H4 (cell line): ENCODE results near the gene USP25. TPM values are rescaled to one million over a fixed set of nuclear protein-coding genes. Genes with fewer than 3 reads are reported as not detected.
A peak's percentile ranks its signal among the peaks of the same experiment; 100 is the strongest.

Experiments
- DNase-seq: peaks from one replicate; pipeline ENCODE4 v3.0.0-alpha.2; 2015; ENCODE audit warnings: low spot score
- total RNA-seq: library from RNA; depleted of rRNA; stranded (reverse); fragments of >200 nt; shearing (Covaris generic); gene quantifications from 2 replicates; pipeline ENCODE4 v1.2.3, GENCODE V29; 2014; rRNA removed

Gene USP25
- 19.0 and 19.1 TPM in 2 replicates for total RNA-seq

- DNase-seq = peak; percentile 64
Measured at GRCh38 chr21:15729674-15730483, at the start of gene USP25. Gene USP25 (plus strand): TSS chr21:15729982. CDS start chr21:15730394, 412 bp downstream.

GRCh38 chr21:15682186-15682895 lies 47.4 kb upstream of the USP25 start:
- peak; percentile 51 for DNase-seq

GRCh38 chr21:15682977-15683376 lies 46.8 kb upstream of the USP25 start:
- DNase-seq = no peak

- no peak for DNase-seq
Measured at GRCh38 chr21:15686506-15686905, 43.3 kb upstream of the USP25 start.

- peak; percentile 13 for DNase-seq
Measured at GRCh38 chr21:15687208-15687607, 42.6 kb upstream of the USP25 start.

- DNase-seq = no peak
Measured at GRCh38 chr21:15688016-15688415, 41.8 kb upstream of the USP25 start.

GRCh38 chr21:15688809-15689208 lies 41.0 kb upstream of the USP25 start:
- DNase-seq = no peak

GRCh38 chr21:15692711-15693110 lies 37.1 kb upstream of the USP25 start:
- DNase-seq = no peak

- DNase-seq = no peak
Measured at GRCh38 chr21:15695241-15695640, 34.5 kb upstream of the USP25 start.

- no peak for DNase-seq
Measured at GRCh38 chr21:15701830-15702229, 28.0 kb upstream of the USP25 start.

GRCh38 chr21:15703932-15704331 lies 25.9 kb upstream of the USP25 start:
- DNase-seq = no peak

GRCh38 chr21:15706696-15707095 lies 23.1 kb upstream of the USP25 start:
- peak; percentile 23 for DNase-seq

- no peak for DNase-seq
Measured at GRCh38 chr21:15713412-15713811, 16.4 kb upstream of the USP25 start.

GRCh38 chr21:15718711-15719110 lies 11.1 kb upstream of the USP25 start:
- DNase-seq = no peak

- no peak for DNase-seq
Measured at GRCh38 chr21:15719976-15720375, 9.8 kb upstream of the USP25 start.

- no peak for DNase-seq
Measured at GRCh38 chr21:15722591-15723324, 7.0 kb upstream of the USP25 start.

- DNase-seq = no peak
Measured at GRCh38 chr21:15725949-15726348, 3.8 kb upstream of the USP25 start.

- no peak for DNase-seq
Measured at GRCh38 chr21:15728046-15728445, 1.7 kb upstream of the USP25 start.

- no peak for DNase-seq
Measured at GRCh38 chr21:15729346-15729673, 472 bp upstream of the USP25 start.

- peak; percentile 8 for DNase-seq
Measured at GRCh38 chr21:15730484-15731242, 881 bp downstream of the USP25 start.

GRCh38 chr21:15731243-15731613 lies 1.4 kb downstream of the USP25 start:
- no peak for DNase-seq
